SK-MEL-5 (cell line): Measurements from ENCODE around the gene PFDN5. TPM values are rescaled to one million over a fixed set of nuclear protein-coding genes. Genes with fewer than 3 reads are reported as not detected.

Experiments used
- DNase-seq: peaks from one replicate; pipeline ENCODE4 v3.0.0-alpha.2; 2016; ENCODE audit warnings: low read depth, low spot score
- in situ Hi-C: cut with HindIII; loops from 2 replicates; pipeline ENCODE4 v1.10.0; 2016; ENCODE audit warnings: low sequenced_read_pairs, high pct_unique_total_duplicates, low pct_unique_long_range_greater_than_20kb
- polyA plus RNA-seq, 2 experiments: library from polyadenylated mRNA; depleted of rRNA; stranded (reverse); fragments of >200 nt; gene quantifications; 2 replicates each; pipeline ENCODE4 v1.2.3, GENCODE V29; 2015
- total RNA-seq: library from RNA; depleted of rRNA; stranded (reverse); fragments of >200 nt; shearing (Covaris generic); gene quantifications from 2 replicates; pipeline ENCODE4 v1.2.3, GENCODE V29; 2014; rRNA removed

PFDN5 gene
- total RNA-seq = 531 and 559 TPM in 2 replicates
- polyA plus RNA-seq (2015; cell fraction: cytosol; rRNA removed) = 316 and 417 TPM in 2 replicates
- 952 and 1,057 TPM in 2 replicates for polyA plus RNA-seq (2015; cell fraction: nucleus; rRNA removed)

- in situ Hi-C loops = no loop called here
- DNase-seq = peak; percentile 87
Observed at GRCh38 chr12:53295070-53295890, at the start of gene PFDN5. Gene PFDN5 (plus strand): TSS chr12:53295542. CDS start chr12:53295568, 26 bp downstream.

- in situ Hi-C loops = no loop called here
- DNase-seq = peak; percentile 83
Observed at GRCh38 chr12:53251477-53252348, 43.6 kb upstream of the PFDN5 start.

DNA sequence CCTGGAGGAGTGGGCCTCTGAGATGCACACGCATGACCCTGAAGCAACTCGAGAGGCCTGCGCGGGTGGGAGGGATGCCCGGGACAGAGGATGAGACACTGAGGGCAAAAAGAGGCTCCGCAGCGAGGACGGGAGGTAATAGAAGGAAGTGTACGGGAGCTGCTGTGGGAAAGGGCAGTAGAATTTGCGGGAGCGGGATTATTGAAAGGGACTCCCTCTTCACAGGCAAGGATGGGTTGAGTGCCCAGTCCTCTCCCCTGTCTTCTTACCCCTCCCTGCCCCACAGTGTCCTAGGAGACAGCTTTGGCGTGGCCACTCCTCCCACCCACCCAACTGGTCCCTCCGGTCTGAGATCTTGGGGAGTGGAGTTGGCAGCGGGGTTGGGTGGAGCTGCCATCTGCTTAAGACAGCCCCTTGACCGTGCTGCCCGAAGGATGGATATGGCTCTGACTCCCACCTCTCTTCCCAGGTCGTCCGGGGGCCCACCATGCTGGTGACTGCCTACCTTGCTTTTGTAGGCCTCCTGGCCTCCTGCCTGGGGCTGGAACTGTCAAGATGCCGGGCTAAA, 42.9 kb upstream of the PFDN5 start:
- in situ Hi-C loops = no loop called here
- DNase-seq = no peak

DNA sequence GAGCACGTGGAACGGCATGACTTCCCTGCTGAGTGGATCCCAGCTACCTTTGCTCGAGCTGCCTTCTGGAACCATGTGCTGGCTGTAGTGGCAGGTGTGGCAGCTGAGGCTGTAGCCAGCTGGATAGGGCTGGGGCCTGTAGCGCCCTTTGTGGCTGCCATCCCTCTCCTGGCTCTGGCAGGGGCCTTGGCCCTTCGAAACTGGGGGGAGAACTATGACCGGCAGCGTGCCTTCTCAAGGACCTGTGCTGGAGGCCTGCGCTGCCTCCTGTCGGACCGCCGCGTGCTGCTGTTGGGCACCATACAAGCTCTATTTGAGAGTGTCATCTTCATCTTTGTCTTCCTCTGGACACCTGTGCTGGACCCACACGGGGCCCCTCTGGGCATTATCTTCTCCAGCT, 42.0 kb upstream of the PFDN5 start:
- DNase-seq = no peak
- in situ Hi-C loops = no loop called here

- DNase-seq = no peak
- in situ Hi-C loops = no loop called here
Observed at GRCh38 chr12:53254816-53255545, 40.4 kb upstream of the PFDN5 start.

DNA sequence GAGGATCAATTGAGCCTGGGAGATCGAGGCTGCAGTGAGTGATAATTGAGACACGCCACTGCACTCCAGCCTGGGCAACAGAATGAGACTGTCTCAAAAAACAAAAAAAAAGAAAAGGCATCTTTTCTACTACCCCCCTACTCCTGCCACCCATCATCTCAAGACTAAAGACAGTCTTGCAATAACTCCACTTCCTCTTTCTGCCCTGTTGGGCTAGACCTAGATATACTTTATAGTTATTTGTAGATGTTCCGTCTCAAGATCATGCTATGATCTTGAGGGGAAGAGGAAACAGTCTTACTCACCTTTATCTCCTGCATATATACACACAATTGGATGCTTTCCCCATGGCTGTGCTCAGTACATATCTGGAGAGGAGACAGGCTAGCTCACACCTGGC, 39.3 kb upstream of the PFDN5 start:
- in situ Hi-C loops = no loop called here
- DNase-seq = no peak

GRCh38 chr12:53258541-53259539, 36.5 kb upstream of the PFDN5 start:
- DNase-seq = no peak
- in situ Hi-C loops = no loop called here

- in situ Hi-C loops = no loop called here
- DNase-seq = no peak
Observed at GRCh38 chr12:53259891-53260290, 35.5 kb upstream of the PFDN5 start.

DNA sequence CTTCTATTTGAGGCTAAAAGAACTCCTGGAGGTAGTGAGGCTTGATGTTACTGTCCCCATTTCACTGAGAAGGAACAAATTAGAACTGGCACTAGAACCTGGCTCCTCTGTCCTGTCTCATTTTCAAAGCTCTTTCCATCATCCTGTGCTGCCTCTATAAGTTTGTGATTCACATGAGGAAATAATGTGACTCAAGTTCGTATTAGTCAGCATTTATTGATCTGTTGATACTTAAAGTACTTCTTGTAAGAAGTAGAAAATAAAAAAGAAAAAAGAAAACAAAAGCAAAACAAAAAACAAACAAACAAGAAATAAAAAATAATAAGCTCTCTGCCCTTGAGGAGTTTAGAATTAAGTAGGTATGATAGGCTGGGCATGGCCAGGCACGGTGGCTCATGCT, 29.6 kb upstream of the PFDN5 start:
- DNase-seq = no peak
- in situ Hi-C loops = no loop called here

GRCh38 chr12:53267306-53267998, 27.9 kb upstream of the PFDN5 start:
- in situ Hi-C loops = no loop called here
- DNase-seq = peak; percentile 25

DNA sequence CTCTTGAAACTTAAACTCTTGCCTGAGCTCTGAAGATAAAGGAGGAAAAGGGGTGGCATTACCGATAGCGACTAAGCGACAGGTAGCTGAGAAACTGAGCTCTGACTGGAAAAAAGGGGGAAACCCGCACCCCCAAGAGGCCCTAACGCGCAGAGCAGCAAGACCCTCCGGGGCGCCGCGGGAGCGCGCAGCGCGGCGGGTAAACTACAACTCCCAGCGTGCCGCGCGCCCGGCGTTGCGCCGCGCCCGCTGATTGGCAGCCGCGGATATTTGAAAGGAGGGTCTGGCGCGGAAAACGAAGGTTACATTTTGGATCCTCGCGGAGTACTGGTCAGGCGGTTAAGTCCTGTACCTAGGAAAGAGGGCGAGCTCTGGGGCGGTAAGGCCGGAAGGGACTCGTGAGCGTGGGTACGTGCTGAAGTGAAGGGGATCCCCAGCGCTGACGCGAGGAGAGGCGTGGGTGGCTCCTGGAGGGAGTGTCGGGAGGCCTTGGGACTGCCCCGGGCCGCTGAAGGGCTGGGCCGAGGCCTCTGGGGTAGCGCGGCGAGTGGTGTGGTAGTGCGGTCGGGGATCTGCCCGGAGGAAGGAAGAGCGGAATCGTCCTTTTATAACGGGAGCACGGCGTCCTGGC, 27.2 kb upstream of the PFDN5 start, which contains the start of gene ESPL1:
ESPL1 (plus strand) TSS at position 301 of the 631 bp plus-strand sequence. CDS start 468 bp downstream, outside the sequence.
- in situ Hi-C loops = no loop called here

GRCh38 chr12:53268630-53269562, 26.4 kb upstream of the PFDN5 start:
- in situ Hi-C loops = no loop called here
- no peak for DNase-seq

More for the DNA sequence above, 27.2 kb upstream of the PFDN5 start, which contains the start of gene ESPL1:
- DNase-seq = peak; percentile 71

- DNase-seq = no peak
- in situ Hi-C loops = no loop called here
Observed at GRCh38 chr12:53274445-53274844, 20.9 kb upstream of the PFDN5 start.

DNA sequence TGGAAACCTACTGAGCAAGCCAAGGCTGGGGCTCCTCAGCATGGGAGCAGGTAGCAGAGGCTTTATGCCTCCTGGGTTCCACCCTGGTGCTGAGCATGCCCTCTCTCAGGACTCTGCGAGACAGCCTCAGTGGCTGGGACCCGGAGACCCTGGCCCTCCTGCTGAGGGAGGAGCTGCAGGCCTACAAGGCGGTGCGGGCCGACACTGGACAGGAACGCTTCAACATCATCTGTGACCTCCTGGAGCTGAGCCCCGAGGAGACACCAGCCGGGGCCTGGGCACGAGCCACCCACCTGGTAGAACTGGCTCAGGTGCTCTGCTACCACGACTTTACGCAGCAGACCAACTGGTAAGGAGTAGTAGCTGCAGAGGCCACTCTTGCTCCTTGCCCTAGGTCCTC, 18.8 kb upstream of the PFDN5 start:
- in situ Hi-C loops = no loop called here
- no peak for DNase-seq
